Hepatocyte (in vitro differentiated cells): ENCODE data around the gene GRB10. TPM values are rescaled to one million over a fixed set of nuclear protein-coding genes. Genes with fewer than 3 reads are reported as not detected.

Experiments
- DNase-seq: peaks from one replicate; pipeline ENCODE4 v3.0.0-alpha.2; 2016; ENCODE audit warnings: low spot score
- H2AFZ ChIP-seq: fragments of 200-600 bp; sonication (generic); 2 replicates; pipeline ENCODE4 v1.6.0; 2016; ENCODE audit warnings: antibody characterized with exemption, mild to moderate bottlenecking
- H3K27ac ChIP-seq: fragments of 200-600 bp; sonication (generic); 2 replicates; pipeline ENCODE4 v1.5.1; 2016; ENCODE audit warnings: mild to moderate bottlenecking
- H3K27me3 ChIP-seq: fragments of 200-600 bp; sonication (generic); 2 replicates; pipeline ENCODE4 v1.6.1; 2016
- H3K36me3 ChIP-seq: fragments of 200-600 bp; sonication (generic); replicated peaks from 2 replicates; pipeline ENCODE4 v1.5.1; 2016; ENCODE audit warnings: low read depth; ENCODE audit not compliant: insufficient read depth
- H3K4me1 ChIP-seq: fragments of 200-600 bp; sonication (generic); 2 replicates; pipeline ENCODE4 v1.5.1; 2016; ENCODE audit warnings: mild to moderate bottlenecking, moderate library complexity; ENCODE audit not compliant: insufficient read depth
- H3K4me2 ChIP-seq: fragments of 200-600 bp; sonication (generic); 2 replicates; pipeline ENCODE4 v1.6.0; 2016
- H3K4me3 ChIP-seq: fragments of 200-600 bp; sonication (generic); 2 replicates; pipeline ENCODE4 v1.5.1; 2016; ENCODE audit warnings: mild to moderate bottlenecking
- H3K79me2 ChIP-seq: fragments of 200-600 bp; sonication (generic); 2 replicates; pipeline ENCODE4 v1.6.0; 2017; ENCODE audit warnings: mild to moderate bottlenecking
- H3K9me2 ChIP-seq: fragments of 200-600 bp; sonication (generic); replicated peaks from 2 replicates; pipeline ENCODE4 v1.6.0; 2017; ENCODE audit warnings: mild to moderate bottlenecking; ENCODE audit not compliant: insufficient read depth
- H3K9me3 ChIP-seq: fragments of 200-600 bp; sonication (generic); 2 replicates; pipeline ENCODE4 v1.5.1; 2016; ENCODE audit warnings: low read depth, mild to moderate bottlenecking
- H4K20me1 ChIP-seq: fragments of 200-600 bp; sonication (generic); 2 replicates; pipeline ENCODE4 v1.6.0; 2016; ENCODE audit warnings: mild to moderate bottlenecking; ENCODE audit not compliant: insufficient read depth, poor library complexity, severe bottlenecking
- EZH2 ChIP-seq: fragments of 200-600 bp; sonication (generic); IDR thresholded peaks from 2 replicates; pipeline ENCODE4 v1.6.1; 2016; ENCODE audit warnings: antibody characterized with exemption, mild to moderate bottlenecking, borderline replicate concordance
- EZH2phosphoT487 ChIP-seq: fragments of 200-600 bp; sonication (generic); IDR thresholded peaks from one replicate; pipeline ENCODE4 v1.6.1; 2018; ENCODE audit warnings: antibody characterized with exemption, mild to moderate bottlenecking, low read depth, moderate library complexity; ENCODE audit not compliant: unreplicated experiment, severe bottlenecking
- WGBS: methylation state at CpG from one replicate; pipeline ENCODE4 v1.1.6; 2016; ENCODE audit warnings: low lambda C conversion rate; ENCODE audit errors: missing lambda C conversion rate; 5-methylcytosine and 5-hydroxymethylcytosine counted together
- polyA plus RNA-seq: library from polyadenylated mRNA; unstranded; fragments of >200 nt; fragmentation: Nextera tagmentation; extraction: Ambion mirVana; gene quantifications from 2 replicates; pipeline ENCODE4 v1.2.1, GENCODE V29; 2016
- total RNA-seq: library from RNA; depleted of rRNA; stranded (reverse); fragments of >200 nt; gene quantifications from 2 replicates; pipeline ENCODE4 v1.2.3, GENCODE V29; 2014
- TF ChIP-seq, protein P1 (sequence below): fragments of 200-600 bp; sonication (generic); IDR thresholded peaks from 2 replicates; pipeline ENCODE4 v1.5.1; 2016; ENCODE audit warnings: antibody characterized with exemption, mild to moderate bottlenecking; ENCODE audit not compliant: poor library complexity

Gene GRB10
- total and polyA plus RNA-seq, 2 experiments from 2014 or later: 47.6 to 65.9 TPM

DNA sequence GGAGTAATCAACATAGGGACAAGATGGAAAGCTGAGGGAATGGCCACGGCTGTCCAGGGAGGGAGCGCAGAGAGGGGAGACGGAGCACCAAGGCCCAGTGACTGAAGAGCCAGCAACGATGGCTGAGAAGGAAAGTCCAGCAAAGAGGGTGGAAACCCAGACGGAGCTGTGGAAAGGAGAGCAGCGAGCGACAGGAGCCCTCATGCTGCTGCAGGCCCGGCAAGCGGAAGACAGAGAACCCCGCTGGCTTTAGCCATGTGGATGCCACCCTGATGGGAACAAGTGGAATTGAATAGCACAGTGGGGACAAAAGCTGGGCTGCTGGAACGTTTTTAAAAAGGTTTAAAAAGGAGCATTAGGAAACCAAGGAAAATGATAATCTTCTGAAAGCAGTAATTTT, 134.6 kb downstream of the GRB10 start:
- H3K36me3 ChIP-seq: no peaks in the 10 kb centered on the region
- H3K27me3 ChIP-seq: no peaks in the 10 kb centered on the region
- H3K4me3 ChIP-seq: no peak overlapping the region
- 96% methylated on average over 11 of the region's 11 CpGs for WGBS
- H3K9me3 ChIP-seq: no peaks in the 10 kb centered on the region
- H3K4me2 ChIP-seq: no peak overlapping the region
- TF ChIP-seq EZH2 (no peak), EZH2phosphoT487 (no peak)
- TF ChIP-seq, protein P1, sequence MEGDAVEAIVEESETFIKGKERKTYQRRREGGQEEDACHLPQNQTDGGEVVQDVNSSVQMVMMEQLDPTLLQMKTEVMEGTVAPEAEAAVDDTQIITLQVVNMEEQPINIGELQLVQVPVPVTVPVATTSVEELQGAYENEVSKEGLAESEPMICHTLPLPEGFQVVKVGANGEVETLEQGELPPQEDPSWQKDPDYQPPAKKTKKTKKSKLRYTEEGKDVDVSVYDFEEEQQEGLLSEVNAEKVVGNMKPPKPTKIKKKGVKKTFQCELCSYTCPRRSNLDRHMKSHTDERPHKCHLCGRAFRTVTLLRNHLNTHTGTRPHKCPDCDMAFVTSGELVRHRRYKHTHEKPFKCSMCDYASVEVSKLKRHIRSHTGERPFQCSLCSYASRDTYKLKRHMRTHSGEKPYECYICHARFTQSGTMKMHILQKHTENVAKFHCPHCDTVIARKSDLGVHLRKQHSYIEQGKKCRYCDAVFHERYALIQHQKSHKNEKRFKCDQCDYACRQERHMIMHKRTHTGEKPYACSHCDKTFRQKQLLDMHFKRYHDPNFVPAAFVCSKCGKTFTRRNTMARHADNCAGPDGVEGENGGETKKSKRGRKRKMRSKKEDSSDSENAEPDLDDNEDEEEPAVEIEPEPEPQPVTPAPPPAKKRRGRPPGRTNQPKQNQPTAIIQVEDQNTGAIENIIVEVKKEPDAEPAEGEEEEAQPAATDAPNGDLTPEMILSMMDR: no peak
- no peaks in the 10 kb centered on the region for H4K20me1 ChIP-seq
- peaks cover 6% of the 10 kb centered on the region for H3K4me1 ChIP-seq
- no peak for DNase-seq
- no peak overlapping the region for H3K27ac ChIP-seq
- peaks cover 17% of the 10 kb centered on the region for H3K79me2 ChIP-seq
- no peak overlapping the region for H2AFZ ChIP-seq
- H3K9me2 ChIP-seq: no peaks in the 10 kb centered on the region

DNA sequence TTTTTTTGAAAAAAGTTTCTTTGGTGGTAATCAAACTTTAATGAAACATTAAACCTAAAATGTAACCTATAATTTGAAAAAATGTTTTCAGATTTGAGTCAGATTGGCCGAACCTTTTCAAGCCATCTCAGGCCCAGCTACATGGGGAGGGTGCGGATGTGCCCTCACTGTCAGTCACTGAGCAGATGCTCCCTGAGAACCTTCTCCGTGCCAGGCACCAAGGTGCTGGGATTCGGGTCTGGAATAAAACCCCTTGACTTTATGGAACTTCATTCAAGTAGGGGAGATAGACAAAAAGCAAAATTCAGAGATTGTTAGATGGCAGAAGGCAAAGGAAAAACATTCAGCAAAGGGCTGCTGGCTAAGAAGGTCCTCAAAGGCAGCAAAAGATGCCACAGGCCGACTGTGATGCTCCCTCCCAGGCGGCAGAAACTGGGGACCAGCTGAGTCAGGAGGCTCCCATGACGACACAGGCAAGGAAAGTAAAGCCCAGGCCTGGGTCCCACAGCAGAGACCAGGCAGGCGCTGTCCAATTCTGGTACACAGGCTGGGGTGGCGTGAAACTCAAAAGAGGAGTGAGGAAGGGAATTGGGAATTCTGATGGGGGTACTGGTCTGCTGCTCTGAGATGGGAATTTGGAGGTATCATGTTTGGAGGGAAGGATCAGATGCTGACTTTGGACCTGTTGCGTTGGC, 135.3 kb downstream of the GRB10 start:
- Histone ChIP-seq H4K20me1 (no peaks in the 10 kb centered on the region), H2AFZ (no peak overlapping the region), H3K4me2 (no peak overlapping the region), H3K4me3 (no peak overlapping the region), H3K4me1 (no peaks in the 10 kb centered on the region), H3K9me2 (no peaks in the 10 kb centered on the region), H3K79me2 (peaks cover 19% of the 10 kb centered on the region), H3K9me3 (no peaks in the 10 kb centered on the region), H3K27ac (no peak overlapping the region), H3K27me3 (no peaks in the 10 kb centered on the region), H3K36me3 (no peaks in the 10 kb centered on the region)
- TF ChIP-seq EZH2 (no peak), EZH2phosphoT487 (no peak)
- TF ChIP-seq, protein P1: no peak
- 92% methylated on average over 10 of the region's 10 CpGs for WGBS
- DNase-seq: no peak

DNA sequence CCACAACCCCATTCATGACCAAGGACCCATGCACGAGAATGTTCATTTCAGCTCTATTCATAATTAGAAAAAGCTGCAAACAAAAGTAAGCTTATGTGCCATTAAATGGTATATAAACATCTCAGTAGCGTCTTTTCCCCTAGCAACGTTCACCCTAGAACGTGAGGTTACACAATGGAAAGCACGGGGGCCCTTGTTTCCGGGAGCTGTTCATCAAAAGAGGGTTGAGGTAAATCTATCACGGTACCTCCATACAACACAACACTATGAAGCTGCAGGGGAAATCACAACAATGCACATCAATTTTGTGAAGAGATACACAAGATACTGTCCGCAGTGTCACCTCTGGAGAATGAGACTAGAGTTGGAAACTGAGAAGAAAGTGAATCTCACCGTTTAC, 136.6 kb downstream of the GRB10 start:
- no peak overlapping the region for H3K4me3 ChIP-seq
- no peaks in the 10 kb centered on the region for H3K9me2 ChIP-seq
- no peak overlapping the region for H3K4me2 ChIP-seq
- DNase-seq: no peak
- H2AFZ ChIP-seq: no peak overlapping the region
- peaks cover 19% of the 10 kb centered on the region for H3K79me2 ChIP-seq
- no peak overlapping the region for H3K27ac ChIP-seq
- H3K27me3 ChIP-seq: no peaks in the 10 kb centered on the region
- H3K36me3 ChIP-seq: no peaks in the 10 kb centered on the region
- TF ChIP-seq, protein P1: no peak
- TF ChIP-seq EZH2phosphoT487 (no peak), EZH2 (no peak)
- WGBS: 94% methylated on average over 9 of the region's 9 CpGs
- no peaks in the 10 kb centered on the region for H3K4me1 ChIP-seq
- H3K9me3 ChIP-seq: no peaks in the 10 kb centered on the region
- H4K20me1 ChIP-seq: no peaks in the 10 kb centered on the region
